GM04503 (cell line): ENCODE measurements around the gene SQSTM1.

Experiments
- DNase-seq: peaks from one replicate; pipeline ENCODE4 v3.0.0-alpha.2; 2012; ENCODE audit warnings: low read depth

The SQSTM1 gene

DNA sequence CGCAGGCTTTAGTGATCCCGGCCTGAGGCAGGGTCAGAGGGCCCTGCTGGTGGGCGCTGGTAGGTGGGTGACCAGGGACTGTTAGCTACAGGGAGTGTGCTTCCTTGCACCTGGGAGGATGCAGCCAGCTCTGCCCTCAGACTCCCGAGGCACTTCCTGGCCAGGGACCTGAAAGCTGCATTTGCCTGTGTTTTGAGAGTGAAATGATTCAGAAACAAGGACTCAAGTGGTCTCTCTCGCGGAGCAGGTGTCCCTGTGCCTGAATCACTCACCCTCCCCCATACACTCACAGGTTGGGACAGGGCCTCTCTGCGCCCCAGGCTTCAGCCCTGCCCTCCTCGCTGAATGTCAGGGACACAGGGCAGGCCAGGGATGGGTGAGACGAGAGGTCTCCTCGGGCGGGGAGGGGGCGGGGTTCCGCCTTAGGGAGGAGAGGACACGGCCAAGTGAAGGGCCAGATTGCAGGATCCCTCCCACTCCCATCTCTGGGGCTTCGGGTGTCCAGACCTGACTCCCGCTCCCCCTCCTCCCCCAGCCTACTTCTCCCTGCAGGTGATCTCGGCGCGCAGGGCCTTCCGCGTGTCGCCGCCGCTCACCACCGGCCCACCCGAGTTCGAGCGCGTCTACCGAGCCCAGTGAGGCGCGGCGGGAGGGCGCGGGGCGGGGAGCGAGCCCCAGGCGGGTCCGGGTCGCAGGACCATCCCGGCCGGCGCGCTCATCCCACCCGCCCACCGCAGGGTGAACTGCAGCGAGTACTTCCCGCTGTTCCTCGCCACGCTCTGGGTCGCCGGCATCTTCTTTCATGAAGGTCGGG, 25.4 kb upstream of the SQSTM1 start:
- DNase-seq: no peak

DNA sequence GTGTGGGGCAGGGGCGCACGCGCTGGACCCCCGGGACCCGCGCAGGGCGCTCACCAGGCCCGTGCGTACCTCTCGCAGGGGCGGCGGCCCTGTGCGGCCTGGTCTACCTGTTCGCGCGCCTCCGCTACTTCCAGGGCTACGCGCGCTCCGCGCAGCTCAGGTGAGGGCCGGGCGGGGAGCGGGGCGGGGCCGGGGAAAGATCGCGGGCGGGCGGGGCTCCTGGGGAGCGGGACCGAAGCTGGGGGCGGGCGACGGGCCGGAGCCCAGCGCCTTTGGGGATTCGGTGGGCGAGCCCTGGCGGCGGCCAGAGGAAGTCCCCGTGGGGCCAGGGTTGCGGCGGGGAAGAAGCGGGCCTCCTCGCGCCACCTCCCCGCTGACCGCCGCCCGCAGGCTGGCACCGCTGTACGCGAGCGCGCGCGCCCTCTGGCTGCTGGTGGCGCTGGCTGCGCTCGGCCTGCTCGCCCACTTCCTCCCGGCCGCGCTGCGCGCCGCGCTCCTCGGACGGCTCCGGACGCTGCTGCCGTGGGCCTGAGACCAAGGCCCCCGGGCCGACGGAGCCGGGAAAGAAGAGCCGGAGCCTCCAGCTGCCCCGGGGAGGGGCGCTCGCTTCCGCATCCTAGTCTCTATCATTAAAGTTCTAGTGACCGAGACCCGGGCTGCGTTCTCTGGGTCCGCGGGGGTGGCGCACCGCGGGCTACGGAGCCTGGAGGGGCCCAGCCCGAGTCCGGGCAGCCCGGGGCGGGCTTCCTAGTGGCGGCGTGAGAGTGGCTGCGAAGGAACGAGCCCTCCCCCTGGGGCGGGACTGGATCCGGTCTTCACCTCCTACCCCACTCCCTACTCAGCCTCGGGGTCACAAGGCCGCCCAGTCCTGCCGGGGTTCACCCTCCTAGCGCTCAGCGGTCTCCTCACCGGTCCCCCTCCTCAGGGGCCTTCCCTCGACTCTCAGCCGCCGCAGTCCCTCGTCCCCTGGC, 24.6 kb upstream of the SQSTM1 start:
- DNase-seq: no peak

DNA sequence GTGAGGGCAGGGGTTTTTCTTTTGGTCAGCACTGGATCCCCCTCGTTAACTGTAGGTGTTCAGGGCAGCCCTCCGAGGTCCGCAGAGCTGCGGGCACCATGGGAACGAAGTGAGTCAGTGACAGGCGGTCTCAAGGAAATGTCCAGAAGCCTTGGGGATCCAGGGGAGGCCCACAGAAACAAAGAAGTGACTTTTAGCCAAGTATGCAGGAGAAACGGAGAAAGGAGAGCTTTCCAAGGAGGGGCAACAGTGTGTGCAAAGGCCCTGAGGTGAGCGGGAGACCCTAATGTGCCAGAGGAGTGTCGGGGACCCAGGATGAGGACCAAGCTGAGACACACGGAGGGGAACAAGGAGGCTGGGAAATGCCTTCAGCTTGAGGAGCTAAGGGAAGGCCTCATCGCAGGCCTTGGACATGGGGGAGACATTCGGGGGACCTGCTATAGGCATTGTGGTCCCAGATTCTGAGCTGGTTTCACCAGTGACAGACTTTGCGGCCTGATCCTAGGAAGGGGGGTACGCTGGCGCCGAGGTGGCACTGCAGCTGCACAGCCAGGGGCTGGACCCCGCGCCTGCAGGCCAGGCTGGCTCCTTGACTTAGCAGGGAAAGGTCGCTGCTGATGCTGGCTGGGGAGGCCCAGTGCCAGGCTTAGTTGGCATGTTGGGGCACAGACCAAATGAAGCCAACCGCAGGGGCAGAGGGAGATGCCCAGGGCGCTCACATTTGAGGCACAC, 23.7 kb upstream of the SQSTM1 start:
- no peak for DNase-seq

DNA sequence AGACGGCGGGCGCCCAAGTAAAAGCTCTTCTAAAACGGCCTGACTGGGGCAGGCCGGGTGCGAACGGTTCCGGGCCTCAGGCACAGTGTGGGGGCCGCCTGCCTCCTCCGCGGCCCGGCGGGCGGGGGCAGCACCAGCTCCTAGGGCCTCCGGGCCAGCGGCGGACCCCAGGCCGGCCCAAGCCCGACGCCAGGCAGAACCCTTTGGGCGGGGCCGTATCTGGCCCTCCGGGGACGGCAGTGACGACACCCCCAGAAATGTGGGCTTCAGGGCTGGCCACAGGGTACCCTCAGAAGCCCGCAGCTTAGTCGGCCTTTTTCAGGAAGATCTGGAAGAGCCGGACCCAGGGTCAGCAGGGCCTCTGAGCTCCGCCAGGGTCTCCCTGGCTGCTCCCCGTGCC, 23.0 kb upstream of the SQSTM1 start:
- DNase-seq: no peak

DNA sequence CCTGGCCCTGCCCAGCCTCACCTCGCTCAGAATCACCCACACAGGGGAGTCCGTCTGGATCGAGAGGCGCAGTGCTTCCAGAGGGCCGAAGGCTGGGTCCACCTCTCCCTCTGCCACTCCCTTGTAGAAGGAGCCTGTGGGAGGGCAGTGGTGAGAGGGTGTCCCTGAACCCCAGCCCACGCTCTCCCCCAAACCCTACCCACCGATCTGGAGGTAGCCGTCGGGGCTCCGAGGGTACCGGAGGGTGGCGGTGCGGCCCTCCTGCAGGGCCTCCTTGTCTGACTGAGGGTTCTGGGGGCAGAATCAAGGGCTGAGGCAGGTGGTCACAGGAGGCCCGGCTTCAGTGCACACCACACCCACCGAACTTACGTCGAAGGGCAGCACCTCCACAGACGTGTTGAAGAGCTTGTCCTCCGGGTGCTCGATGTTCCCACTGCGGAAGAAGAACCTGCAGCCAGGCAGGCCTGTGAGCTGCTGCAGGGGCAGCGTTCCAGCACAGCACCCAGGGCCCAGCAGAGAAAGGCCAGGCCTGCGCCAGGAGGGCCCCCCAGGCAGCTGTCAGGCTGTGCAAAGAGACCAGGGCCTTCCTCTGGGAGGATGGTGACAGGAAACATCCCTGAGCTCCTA, 22.4 kb upstream of the SQSTM1 start:
- DNase-seq: no peak

DNA sequence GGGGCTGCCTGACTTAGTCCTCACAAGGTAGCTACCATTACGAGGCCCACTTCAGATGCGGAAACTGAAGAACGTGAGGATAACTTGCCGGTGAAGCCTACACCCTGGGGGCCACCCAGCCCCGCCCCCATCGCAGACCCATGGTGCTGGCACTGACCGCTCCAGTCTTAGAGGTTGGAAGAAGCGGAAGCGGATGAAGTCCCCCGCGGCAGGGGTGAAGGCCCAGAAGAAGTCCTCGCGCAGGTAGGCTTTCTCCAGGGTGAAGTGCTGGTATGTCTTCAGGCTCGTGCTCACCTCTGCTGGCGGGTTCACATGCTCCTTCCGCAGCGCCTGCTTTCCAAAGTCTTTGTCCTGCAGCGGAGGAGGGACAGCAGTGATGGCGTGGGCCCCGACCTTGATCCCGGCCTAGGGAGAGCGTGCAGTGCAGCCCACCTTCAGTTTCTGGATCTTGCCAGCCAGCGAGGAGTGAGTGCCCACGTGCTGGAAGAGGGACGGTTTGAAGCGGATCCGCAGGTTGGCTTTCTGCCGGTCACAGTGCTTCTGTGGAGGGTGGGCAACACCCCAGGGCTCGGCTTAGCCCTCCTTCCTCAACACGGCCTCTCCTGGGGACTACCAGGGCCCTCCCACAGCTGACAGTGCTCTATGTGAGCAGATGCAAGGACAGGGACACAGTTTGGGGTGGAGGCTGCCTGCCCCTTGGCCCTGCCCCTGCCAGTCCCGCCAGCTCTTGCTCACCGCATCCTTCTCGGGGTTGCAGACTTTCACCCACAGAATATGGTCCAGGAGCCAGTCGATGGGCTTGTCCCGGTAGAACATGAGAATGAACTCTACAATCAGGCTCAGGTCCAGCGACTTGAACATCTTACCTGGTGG, 21.7 kb upstream of the SQSTM1 start:
- DNase-seq: no peak

DNA sequence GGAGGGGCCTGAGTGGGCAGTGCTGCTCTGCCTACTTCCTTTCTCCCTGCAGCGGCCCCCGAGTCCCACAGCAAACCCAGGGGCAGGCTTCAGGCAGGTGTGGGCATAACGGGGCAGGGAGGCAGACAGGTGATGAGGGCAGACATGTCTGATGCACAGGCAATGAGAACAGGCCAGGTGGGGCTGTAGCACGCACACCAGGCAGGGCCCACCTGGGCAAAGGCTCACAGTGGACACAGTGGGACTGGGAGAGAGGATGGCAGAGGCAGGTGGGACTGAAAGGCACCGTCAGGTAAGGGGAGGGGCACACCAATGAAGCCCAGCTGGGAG, 21.1 kb upstream of the SQSTM1 start:
- no peak for DNase-seq

DNA sequence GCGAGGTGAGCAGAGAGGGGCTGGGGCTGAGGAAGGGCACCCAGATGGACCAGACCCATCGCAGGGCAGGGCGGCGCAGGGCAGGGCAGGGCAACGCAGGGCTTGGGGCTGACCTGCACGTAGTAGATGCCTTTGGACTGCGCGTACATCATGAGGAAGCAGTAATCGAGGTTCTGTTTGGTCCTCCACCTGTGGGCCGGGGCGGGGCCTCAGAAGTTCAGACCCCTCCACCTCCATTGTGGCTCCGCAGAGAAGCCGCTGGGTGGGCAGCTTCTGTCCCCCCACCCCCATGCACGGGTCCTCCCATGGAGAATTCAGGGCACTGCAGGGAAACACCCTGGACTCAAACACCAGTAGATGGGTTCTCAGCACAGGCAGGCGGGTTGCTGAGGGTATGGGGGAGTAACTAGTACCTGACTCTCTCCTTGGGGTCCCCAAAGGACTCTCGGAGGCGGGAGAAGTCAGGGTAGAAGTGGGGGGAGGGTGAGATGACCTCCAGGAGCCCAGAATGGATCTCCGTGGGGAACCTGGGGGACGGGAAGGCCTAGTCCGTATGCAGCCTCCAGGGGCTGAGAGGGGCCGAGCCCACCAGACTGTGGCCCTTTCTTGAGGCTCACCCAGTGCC, 20.5 kb upstream of the SQSTM1 start:
- no peak for DNase-seq

DNA sequence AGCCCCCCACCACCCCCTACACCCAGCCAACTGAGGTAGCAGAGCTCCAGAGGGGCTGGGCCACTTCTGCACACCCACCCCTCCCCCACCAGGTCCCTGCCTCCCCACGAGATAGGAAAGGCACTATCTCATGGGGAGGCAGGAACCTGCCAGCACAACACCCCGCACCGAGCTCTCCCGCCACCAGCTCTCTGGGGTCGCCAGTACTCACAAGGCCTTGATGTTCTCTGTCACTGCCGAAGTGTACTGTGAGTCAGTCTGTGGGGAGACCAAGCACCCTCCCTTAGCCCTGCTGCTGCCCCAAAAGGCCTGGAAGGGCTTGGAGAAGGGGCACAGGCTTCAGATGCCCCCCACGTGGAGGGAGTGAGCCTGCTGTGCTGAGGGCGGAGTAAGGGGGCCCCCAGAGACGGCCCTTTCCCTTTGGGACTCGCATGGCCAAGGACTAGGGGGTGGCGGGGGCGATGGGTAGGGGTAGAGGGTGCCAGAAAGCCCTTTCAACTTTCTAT, 20.0 kb upstream of the SQSTM1 start:
- no peak for DNase-seq

DNA sequence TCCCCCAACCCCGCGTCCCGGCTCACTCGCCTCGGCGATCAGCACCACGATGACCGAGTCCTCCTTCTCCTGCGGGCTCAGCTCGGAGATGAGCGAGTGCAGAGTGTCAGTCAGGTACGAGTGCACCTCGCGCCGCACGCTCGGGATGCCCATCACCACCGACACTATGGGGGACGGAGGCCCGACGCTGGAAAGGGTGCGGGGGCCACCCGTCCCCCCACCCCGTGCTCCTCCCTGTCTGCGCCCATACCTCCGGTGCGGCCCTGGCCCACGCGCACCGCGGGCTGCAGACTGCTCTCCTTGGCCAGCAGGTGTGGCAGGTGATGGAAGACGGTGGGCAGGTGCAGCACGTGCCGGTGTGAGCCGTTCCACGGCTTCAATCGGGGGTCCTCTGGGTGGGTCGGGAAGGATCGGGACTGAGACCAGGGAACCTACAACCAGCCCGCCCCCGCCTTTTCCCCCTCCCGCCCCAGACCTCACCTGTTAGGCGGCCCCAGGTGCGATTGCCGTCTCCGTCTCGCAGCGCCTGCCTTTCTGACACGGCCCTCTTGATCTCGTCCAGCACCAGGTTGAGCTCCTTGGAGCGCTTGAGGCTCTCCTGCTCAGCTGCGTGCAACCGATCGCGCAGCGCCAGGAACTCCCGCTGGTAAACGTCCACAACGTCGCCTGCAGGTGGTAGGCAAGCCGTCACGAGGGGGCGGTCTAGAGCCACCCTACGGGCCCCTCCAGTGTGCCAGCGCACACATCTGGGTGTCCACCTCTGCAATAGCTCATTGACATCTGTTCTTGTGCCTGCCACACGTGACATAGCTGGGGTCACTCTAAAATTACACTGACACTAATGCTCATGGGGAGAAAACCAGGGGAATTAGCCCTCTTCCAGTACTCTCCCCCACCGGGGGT, 19.1 kb upstream of the SQSTM1 start:
- DNase-seq: no peak

DNA sequence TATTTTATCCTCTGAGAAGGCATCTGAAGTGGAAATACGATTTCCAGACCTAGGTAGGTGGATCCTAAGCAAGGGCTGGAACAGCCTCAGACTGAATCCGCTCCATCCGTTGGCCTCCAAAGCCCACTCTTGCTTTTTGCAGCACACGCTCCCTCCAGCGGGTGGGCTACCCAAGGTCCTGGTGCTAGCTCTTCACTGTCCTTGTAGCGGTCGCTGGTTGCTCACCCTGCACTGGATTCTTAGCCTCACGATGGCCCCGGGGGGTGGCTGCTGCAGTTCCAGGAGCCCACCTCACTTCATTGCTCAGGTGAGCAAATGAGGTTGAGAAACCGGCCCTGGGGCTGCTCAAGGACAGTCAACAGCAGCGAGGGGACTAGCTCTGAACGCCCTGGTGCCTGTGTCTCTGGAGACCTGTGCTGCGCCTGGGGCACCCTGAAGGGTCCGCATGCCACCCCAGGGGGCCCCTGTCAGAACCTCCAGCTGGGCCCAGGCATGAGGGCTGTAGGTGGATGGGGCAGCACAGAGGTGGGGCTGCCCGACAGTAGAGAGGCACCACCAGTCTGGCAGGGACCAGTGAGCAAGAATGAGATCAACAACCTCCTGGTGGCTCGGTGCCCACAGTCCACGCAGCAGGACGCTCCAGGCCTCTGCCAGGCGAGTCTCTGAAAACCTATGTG, 18.4 kb upstream of the SQSTM1 start:
- DNase-seq: no peak

DNA sequence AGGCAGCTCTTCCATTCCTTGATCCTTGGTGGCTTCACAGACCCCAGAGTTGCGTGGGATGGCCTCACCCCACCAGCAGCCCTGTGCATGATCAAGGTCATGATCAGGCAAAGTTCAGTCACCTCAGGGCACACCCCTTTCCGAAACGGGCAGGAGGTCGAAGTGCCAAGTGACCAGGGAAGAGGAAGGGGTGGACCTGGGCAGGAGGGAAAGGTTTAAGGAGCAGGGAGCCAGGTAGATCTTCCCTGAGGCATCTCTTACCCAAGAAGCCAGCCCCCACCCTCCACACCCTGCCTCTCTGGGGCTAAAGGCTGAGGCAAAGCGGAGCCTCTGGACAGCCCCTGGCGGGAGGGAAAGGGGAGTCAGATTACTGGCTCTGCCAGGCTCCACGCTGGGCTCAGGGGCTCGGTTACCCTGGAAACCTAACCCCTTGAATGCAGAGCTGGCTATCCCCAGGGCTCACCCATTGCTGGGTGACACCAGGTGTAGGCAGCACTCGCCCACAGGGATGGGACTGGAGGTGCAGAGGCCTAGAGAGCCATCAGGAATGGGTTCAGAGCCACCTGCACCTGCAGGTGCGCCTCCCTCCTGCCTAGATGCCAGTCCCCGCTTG, 17.6 kb upstream of the SQSTM1 start:
- DNase-seq: no peak

DNA sequence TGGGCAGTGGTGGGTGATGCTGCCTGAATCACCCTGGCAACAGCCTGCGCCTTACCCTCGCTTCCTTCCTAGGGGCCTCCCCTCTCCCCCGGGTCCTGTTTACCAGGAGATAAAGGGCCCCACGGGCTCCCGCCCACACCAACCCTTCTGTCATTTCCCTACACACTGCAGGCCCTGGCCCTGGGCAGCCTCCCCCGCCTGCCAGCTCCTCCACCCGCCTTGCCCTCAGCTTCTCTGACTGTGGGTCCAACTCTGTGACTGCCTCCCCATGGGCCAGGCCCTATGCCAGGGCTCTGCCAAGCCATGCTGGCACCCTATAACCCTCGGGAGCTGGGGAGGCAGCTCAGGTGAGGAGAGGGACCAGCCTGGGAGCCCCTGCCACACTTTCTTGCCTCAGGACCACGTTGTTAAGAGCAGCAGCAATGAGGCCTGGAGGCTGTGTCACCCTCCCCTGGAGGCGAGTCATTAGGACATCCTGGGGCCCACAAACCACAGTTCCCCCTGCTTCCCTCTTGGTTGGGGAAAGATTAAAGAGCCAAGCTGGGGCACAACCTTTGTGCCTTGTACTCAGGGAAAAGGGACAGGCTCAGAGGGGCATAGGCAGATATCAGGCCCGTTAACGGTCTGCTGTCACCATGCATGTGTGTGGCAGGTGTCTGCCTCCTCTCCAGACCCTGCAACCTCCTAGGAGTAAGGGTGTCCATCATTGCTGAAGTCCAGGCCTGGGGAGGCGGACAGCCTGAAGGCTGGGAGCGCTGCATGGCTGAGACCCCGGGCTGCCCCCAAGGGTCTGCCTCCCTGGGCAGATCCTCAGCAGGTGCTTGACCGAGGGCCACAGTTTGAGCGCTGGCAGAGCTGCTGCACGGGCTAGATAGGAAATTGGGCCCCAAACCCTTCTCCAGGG, 16.8 kb upstream of the SQSTM1 start:
- no peak for DNase-seq

DNA sequence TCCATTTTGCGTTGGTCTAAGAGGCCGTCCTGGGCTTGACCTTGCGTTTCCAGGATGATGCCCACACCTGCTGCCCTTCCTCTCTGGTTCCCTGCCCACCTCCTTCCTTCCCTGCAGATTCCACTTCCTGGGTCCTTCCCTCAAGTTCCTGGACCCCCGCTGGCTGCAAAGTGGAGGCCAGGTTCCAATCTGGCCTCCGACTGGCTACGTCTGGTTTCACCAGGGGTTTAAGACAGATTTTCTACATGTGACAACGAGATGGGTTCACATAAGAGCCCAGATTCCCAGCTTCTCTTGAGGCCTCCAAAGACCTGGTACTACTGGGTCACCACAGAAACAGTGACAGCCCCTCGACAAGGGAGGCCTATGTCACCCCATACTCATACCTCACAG, 16.2 kb upstream of the SQSTM1 start:
- no peak for DNase-seq

DNA sequence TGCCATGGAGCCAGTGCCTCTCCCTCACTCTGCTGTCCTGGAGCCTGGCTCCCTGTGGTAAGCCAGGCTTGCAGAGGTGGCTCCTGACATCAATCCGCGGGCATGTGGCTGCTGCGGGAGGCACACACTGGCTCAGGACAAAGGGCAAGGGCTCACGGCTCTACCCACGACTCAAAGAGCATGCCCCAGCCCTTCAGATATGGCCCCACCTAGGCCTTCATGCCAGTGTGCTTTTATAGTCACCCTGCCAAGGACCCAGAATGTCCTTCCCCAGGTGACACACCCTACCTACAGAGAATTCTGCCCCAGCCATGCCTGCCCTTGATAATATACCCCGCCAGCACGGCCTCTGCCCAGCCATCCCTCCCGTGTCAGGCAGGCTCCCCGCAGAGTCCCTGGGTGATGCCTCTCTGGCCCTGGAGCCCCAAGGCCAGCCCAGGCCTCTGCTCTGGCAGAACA, 15.6 kb upstream of the SQSTM1 start:
- no peak for DNase-seq

DNA sequence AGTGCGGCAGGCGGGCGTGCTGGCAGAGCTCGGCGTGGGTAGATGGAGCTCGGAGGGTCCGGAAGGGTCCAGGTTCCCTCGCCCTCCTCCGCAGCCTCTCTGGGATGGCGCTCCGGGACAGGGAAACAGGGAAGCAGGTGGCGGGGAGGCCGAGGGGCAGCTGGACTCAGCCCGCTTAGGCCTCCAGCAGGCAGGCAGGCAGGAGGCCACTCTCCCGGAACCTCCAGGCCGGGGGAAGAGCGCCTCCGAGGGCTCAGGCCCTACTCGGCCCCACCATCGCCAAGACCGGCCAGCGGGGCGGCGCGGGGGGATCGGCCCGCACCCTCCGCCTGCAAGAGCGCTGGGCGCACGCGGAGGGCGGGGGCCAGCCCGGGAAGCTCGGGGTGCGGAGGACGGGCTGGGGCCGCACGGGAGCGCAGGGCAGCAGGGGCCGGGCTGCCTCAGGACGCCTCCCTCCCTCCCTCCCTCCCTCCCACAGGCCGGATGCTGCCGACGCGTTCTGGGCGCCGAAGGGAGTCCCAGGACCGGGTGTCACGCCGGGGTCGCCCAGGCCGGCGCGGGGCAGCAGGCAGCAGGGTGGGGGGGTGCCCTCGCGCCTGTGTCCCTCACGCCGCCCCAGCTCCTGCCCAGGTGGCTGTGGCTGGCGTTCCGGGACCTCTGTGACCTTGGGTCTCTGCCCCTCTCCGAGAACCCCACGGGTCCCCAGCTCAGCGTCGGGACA, 15.0 kb upstream of the SQSTM1 start:
- DNase-seq: no peak
